Adrenal gland (tissue), 5 donors: ENCODE data around the gene FAM110D.

Experiments
- CTCF ChIP-seq, 6 experiments: fragments of 450-650 bp in 4 of 6; fragments of 200-600 bp in 2 of 6; sonication (generic) in 1 of 6; IDR thresholded peaks; 1 replicate in 5 of 6; 2 replicates in 1 of 6; pipeline versions ENCODE4 v1.5.1 to v1.8.0; 2016 to 2021; ENCODE audit warnings: antibody characterized with exemption in 6 of 6, mild to moderate bottlenecking in 2 of 6, moderate library complexity in 1 of 6
- POLR2A ChIP-seq, 2 donors: fragments of 450-650 bp; IDR thresholded peaks; one replicate each; pipeline ENCODE4 v1.6.1; 2017; ENCODE audit warnings: antibody characterized with exemption in 2 of 2, mild to moderate bottlenecking in 2 of 2, moderate library complexity in 1 of 2
- donor health status: DM: no; HTN: no; CAD: no.

DNA sequence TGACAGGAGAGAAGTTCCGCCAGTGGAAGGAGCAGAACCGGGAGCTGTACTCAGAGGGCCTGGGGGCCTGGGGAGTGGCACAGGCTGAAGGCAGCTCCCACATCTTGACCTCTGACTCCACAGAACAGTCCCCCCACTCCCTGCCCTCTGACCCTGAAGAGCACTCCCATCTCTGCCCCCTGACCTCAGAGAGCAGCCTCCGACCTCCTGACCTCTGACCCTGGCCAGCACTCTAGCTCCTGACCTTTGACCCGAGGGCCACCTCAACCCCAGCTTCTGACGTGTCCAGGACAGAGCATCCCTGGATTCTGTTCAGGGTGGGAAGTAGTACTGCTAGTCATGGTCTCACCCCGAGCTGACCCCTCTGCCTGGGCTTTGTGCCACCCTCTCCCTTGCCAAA lies 30.5 kb downstream of the FAM110D start:
- TF ChIP-seq CTCF (IDR thresholded peaks at IDR 0.05) (no peak), POLR2A (IDR thresholded peaks at IDR 0.05) (no peak)
